Heart right ventricle (tissue), 16 donors: ENCODE data around the gene PRKAA2. TPM values are rescaled to one million over a fixed set of nuclear protein-coding genes. Genes with fewer than 3 reads are reported as not detected.

Experiments
- ATAC-seq, 8 donors: fragments of 200-7000 bp; cut with Tn5 transposase; one replicate each; pipeline ENCODE4 v1.9.1; 2020; ENCODE audit warnings: mild to moderate bottlenecking in 8 of 8, moderate library complexity in 8 of 8, moderate number of reproducible peaks in 1 of 8
- DNase-seq, 2 donors: peaks; one replicate each; pipeline ENCODE4 v3.0.0-alpha.2; 2020
- H3K27ac ChIP-seq, 10 donors: fragments of 200-600 bp; sonication (generic) in 2 of 10; one replicate each; pipeline versions ENCODE4 v1.5.0 to v1.8.0; 2020 to 2022; ENCODE audit warnings: mild to moderate bottlenecking in 3 of 10
- H3K27me3 ChIP-seq, 7 donors: fragments of 200-600 bp; one replicate each; pipeline ENCODE4 v1.8.0; 2021 to 2022; ENCODE audit warnings: mild to moderate bottlenecking in 2 of 7
- H3K36me3 ChIP-seq, 9 donors: fragments of 200-600 bp; sonication (generic) in 1 of 9; one replicate each; pipeline versions ENCODE4 v1.5.0 to v1.8.0; 2020 to 2022; ENCODE audit warnings: mild to moderate bottlenecking in 2 of 9
- H3K4me1 ChIP-seq, 9 donors: fragments of 200-600 bp; sonication (generic) in 1 of 9; one replicate each; pipeline versions ENCODE4 v1.5.0 to v1.8.0; 2020 to 2022; ENCODE audit warnings: mild to moderate bottlenecking in 4 of 9
- H3K4me3 ChIP-seq, 10 donors: fragments of 200-600 bp; sonication (generic) in 2 of 10; one replicate each; pipeline versions ENCODE4 v1.5.0 to v1.8.0; 2020 to 2022; ENCODE audit warnings: mild to moderate bottlenecking in 7 of 10, moderate library complexity in 2 of 10
- H3K9me3 ChIP-seq, 11 donors: fragments of 200-600 bp in 10 of 11; sonication (generic) in 2 of 11; one replicate each; pipeline versions ENCODE4 v1.5.0 to v1.8.0; 2013 to 2022; ENCODE audit warnings: mild to moderate bottlenecking in 2 of 11, control low read depth in 1 of 11, moderate library complexity in 1 of 11
- CTCF ChIP-seq, 9 donors: fragments of 200-600 bp; sonication (generic) in 2 of 9; IDR thresholded peaks; one replicate each; pipeline versions ENCODE4 v1.5.0 to v1.8.0; 2021 to 2022; ENCODE audit warnings: antibody characterized with exemption in 9 of 9, mild to moderate bottlenecking in 5 of 9, moderate library complexity in 1 of 9
- WGBS, 2 donors: extraction: QIAGEN DNeasy Blood & Tissue Kit; methylation state at CpG; one replicate each; pipeline ENCODE4 v1.1.7; 2013; ENCODE audit warnings: inconsistent platforms in 1 of 2; 5-methylcytosine and 5-hydroxymethylcytosine counted together
- intact Hi-C, 10 donors: fragments of 100-400 bp; cut with DNase I; formaldehyde crosslinking; loops; one replicate each; pipeline versions ENCODE4 v1.11.1 to v1.14.2; 2022
- polyA plus RNA-seq, 2 donors: library from polyadenylated mRNA; stranded (reverse); fragments of 200-250 nt; gene quantifications; one replicate each; pipeline ENCODE4 v1.2.3, GENCODE V29; 2013
- total RNA-seq, 10 donors: library from RNA; stranded (reverse); fragmentation: NEBNext Ultra II Directional in 3 of 10; extraction: Animal tissue kit (Norgen Biotek cat#: 25700) in 3 of 10; gene quantifications; one replicate each; pipeline versions ENCODE4 v1.2.1 to v1.2.4, GENCODE V29; 2021 to 2023
- donor health status: Arrhythmogenic right ventricular cardiomyopathy.
- donor health status: ischemic (EF 13 %, LVEDD 7.1; RV severe dilation, severe dysfunction).
- donor health status: healthy with polysubstance abuse.
- donor health status: DM: no; HTN: yes; CAD: no.
- donor health status: DM: no; HTN: no; CAD: no.
- donor health status: ischemic (EF 25% LVEDD 6.9; RV normal size, moderate dysfunction).
- donor health status: ischemic (EF 25% LVEDD 5.7; RV mildly dilated, moderate dysfunction).
- donor health status: healthy.
- donor health status: DM: yes; HTN: yes; CAD: no.
- donor health status: Ischemic cardiomyopathy.
- donor health status: ischemic (EF 35%, LVEDD 5.7; RV mildly dilated, moderate dysfunction).
- donor health status: nonischemic (EF 11% LVEDD 7.7; RV severe dilation, severe dysfunction).
- donor health status: DM: yes; HTN: yes; CAD: no.
- donor health status: PGD.
- donor health status: ischemic (EF 29% LVEDD 5.4; RV normal size, mild dysfunction).
- donor health status: nonischemic (EF 23%, LVEDD 6.1; RV moderate dilation, normal function).

PRKAA2 gene
- total and polyA plus RNA-seq, 12 donors = 8.0 to 166 (median 124) TPM

- no peak for TF ChIP-seq CTCF (IDR thresholded peaks at IDR 0.05)
- Histone ChIP-seq H3K27me3 (no peaks in the 10 kb centered on the region), H3K4me3 (no peak overlapping the region), H3K27ac (no peak overlapping the region), H3K36me3 (no peaks in the 10 kb centered on the region), H3K9me3 (no peaks in the 10 kb centered on the region), H3K4me1 (peaks cover 0 to 10% (median 0%) of the 10 kb centered on the region in 9 donors)
- DNase-seq = no peak
- intact Hi-C loops = loop anchor here in 3 of 10 donors (10.0 kb wide), 2 partner anchors 96 to 1434 kb away; partner anchors contain the start of gene FYB2 (in 1 of the 3)
- 51 to 54% methylated on average over 1 of the region's 1 CpG for WGBS, 2 donors
- ATAC-seq = peak in 2 of 8 donors; percentile 34 to 55
Measured at GRCh38 chr1:56719171-56719570, 74.1 kb downstream of the PRKAA2 start.

GRCh38 chr1:56726706-56727105 lies 81.6 kb downstream of the PRKAA2 start:
- no peaks in the 10 kb centered on the region for H3K4me1 ChIP-seq
- H3K27me3 ChIP-seq = no peaks in the 10 kb centered on the region
- no peak overlapping the region for H3K27ac ChIP-seq
- intact Hi-C loops = no loop called here
- TF ChIP-seq CTCF (IDR thresholded peaks at IDR 0.05) = no peak
- no peaks in the 10 kb centered on the region for H3K9me3 ChIP-seq
- DNase-seq (no peak), ATAC-seq (no peak)
- peaks cover 0 to 10% (median 0%) of the 10 kb centered on the region in 9 donors for H3K36me3 ChIP-seq
- H3K4me3 ChIP-seq = no peak overlapping the region

GRCh38 chr1:56728964-56729363 lies 83.8 kb downstream of the PRKAA2 start:
- no peaks in the 10 kb centered on the region for H3K27me3 ChIP-seq
- no peak overlapping the region for H3K4me3 ChIP-seq
- WGBS, 2 donors = 82 to 85% methylated on average over 2 of the region's 2 CpGs
- no peaks in the 10 kb centered on the region for H3K9me3 ChIP-seq
- no peaks in the 10 kb centered on the region for H3K4me1 ChIP-seq
- no peak for TF ChIP-seq CTCF (IDR thresholded peaks at IDR 0.05)
- intact Hi-C loops = no loop called here
- ATAC-seq (no peak), DNase-seq (no peak)
- H3K27ac ChIP-seq = no peak overlapping the region
- H3K36me3 ChIP-seq = peaks cover 0 to 10% (median 0%) of the 10 kb centered on the region in 9 donors

- DNase-seq (no peak), ATAC-seq (no peak)
- H3K4me1 ChIP-seq = peaks cover 0 to 7% (median 0%) of the 10 kb centered on the region in 9 donors
- intact Hi-C loops = no loop called here
- TF ChIP-seq CTCF (IDR thresholded peaks at IDR 0.05) = no peak
- H3K27ac ChIP-seq = no peak overlapping the region
- H3K4me3 ChIP-seq = no peak overlapping the region
- H3K9me3 ChIP-seq = peaks cover 0 to 4% (median 0%) of the 10 kb centered on the region in 11 donors
- peaks cover 0 to 5% (median 0%) of the 10 kb centered on the region in 9 donors for H3K36me3 ChIP-seq
- H3K27me3 ChIP-seq = no peaks in the 10 kb centered on the region
- 81 to 87% methylated on average over 3 of the region's 3 CpGs for WGBS, 2 donors
Measured at GRCh38 chr1:56745231-56745630, 100.1 kb downstream of the PRKAA2 start.
